HEK293 (cell line): ENCODE data around the gene KCTD17.

Experiments
- CTCF ChIA-PET: fragments of 350-600 bp; formaldehyde crosslinking; extraction: SDS; loops from one replicate; lab custom pipeline; 2021; ENCODE audit warnings: antibody characterized with exemption; lab: Yijun Ruan, JAX
- POLR2A ChIA-PET: fragments of 300-600 bp; formaldehyde crosslinking; extraction: SDS; loops from one replicate; lab custom pipeline; 2020; ENCODE audit warnings: antibody characterized with exemption, inconsistent platforms; lab: Yijun Ruan, JAX
- H3K27ac ChIP-seq: fragments of 200-500 bp; sonication (Bioruptor generic); 2 replicates; pipeline ENCODE4 v1.5.1; 2014; ENCODE audit warnings: low read depth, low read length, control low read depth, inconsistent platforms; ENCODE audit errors: extremely low read depth
- H3K36me3 ChIP-seq, 2 experiments: fragments of 200-500 bp in 1 of 2; sonication (Bioruptor generic) in 1 of 2; 1 replicate in 1 of 2; 2 replicates in 1 of 2; pipeline ENCODE4 v1.5.1; 2014 to 2017; ENCODE audit warnings: inconsistent platforms in 2 of 2, low read length in 2 of 2; ENCODE audit not compliant: control insufficient read depth in 2 of 2, insufficient read depth in 1 of 2
- H3K4me1 ChIP-seq: fragments of 200-500 bp; sonication (Bioruptor generic); 2 replicates; pipeline ENCODE4 v1.5.1; 2014; ENCODE audit warnings: mild to moderate bottlenecking, low read length, inconsistent platforms; ENCODE audit not compliant: control insufficient read depth, insufficient read depth
- H3K4me3 ChIP-seq: 2 replicates; pipeline ENCODE4 v1.5.1; 2011; ENCODE audit warnings: low read depth, mild to moderate bottlenecking, control low read depth, low read length, moderate library complexity
- H3K9me3 ChIP-seq: fragments of 200-500 bp; sonication (Bioruptor generic); 2 replicates; pipeline ENCODE4 v1.5.1; 2014; ENCODE audit warnings: low read depth, low read length, inconsistent platforms; ENCODE audit not compliant: control insufficient read depth, insufficient read depth
- SCRT1 ChIP-seq: fragments of 450-650 bp; formaldehyde crosslinking; IDR thresholded peaks from 2 replicates; pipeline ENCODE4 v1.5.1; 2016; ENCODE audit warnings: missing biosample characterization, missing genetic modification characterization, borderline replicate concordance
- SP3 ChIP-seq: fragments of 450-650 bp; formaldehyde crosslinking; IDR thresholded peaks from 2 replicates; pipeline ENCODE4 v1.5.1; 2016; ENCODE audit warnings: missing biosample characterization, missing genetic modification characterization
- WT1 ChIP-seq: fragments of 450-650 bp; formaldehyde crosslinking; IDR thresholded peaks from 2 replicates; pipeline ENCODE4 v1.5.1; 2016; ENCODE audit warnings: missing biosample characterization, missing genetic modification characterization
- ZFHX2 ChIP-seq: fragments of 450-650 bp; formaldehyde crosslinking; conservative IDR thresholded peaks from 2 replicates; pipeline ENCODE4 v1.5.1; 2016; ENCODE audit warnings: missing biosample characterization, missing genetic modification characterization
- ZNF10 ChIP-seq: fragments of 450-650 bp; formaldehyde crosslinking; IDR thresholded peaks from 2 replicates; pipeline ENCODE4 v1.5.1; 2017; ENCODE audit warnings: missing biosample characterization, missing genetic modification characterization
- ZNF112 ChIP-seq: fragments of 450-650 bp; formaldehyde crosslinking; IDR thresholded peaks from 2 replicates; pipeline ENCODE4 v1.5.0; 2017; ENCODE audit warnings: missing biosample characterization, missing genetic modification characterization
- ZNF184 ChIP-seq: fragments of 450-650 bp; IDR thresholded peaks from 2 replicates; pipeline ENCODE4 v1.5.1; 2018; ENCODE audit warnings: missing biosample characterization, mild to moderate bottlenecking, missing genetic modification characterization
- ZNF37A ChIP-seq: fragments of 450-650 bp; IDR thresholded peaks from 2 replicates; pipeline ENCODE4 v1.5.1; 2018; ENCODE audit warnings: missing biosample characterization, missing genetic modification characterization
- ZNF394 ChIP-seq: fragments of 450-650 bp; formaldehyde crosslinking; IDR thresholded peaks from 2 replicates; pipeline ENCODE4 v1.5.1; 2016; ENCODE audit warnings: missing biosample characterization, missing genetic modification characterization, mild to moderate bottlenecking, moderate library complexity, borderline replicate concordance
- ZNF398 ChIP-seq: fragments of 450-650 bp; formaldehyde crosslinking; IDR thresholded peaks from 2 replicates; pipeline ENCODE4 v1.5.1; 2017; ENCODE audit warnings: missing biosample characterization, missing genetic modification characterization
- ZNF48 ChIP-seq: fragments of 450-650 bp; formaldehyde crosslinking; IDR thresholded peaks from 2 replicates; pipeline ENCODE4 v1.5.1; 2016; ENCODE audit warnings: missing biosample characterization, missing genetic modification characterization
- ZNF514 ChIP-seq: fragments of 450-650 bp; formaldehyde crosslinking; IDR thresholded peaks from 2 replicates; pipeline ENCODE4 v1.5.1; 2016; ENCODE audit warnings: missing biosample characterization, missing genetic modification characterization
- ZNF529 ChIP-seq: fragments of 450-650 bp; formaldehyde crosslinking; IDR thresholded peaks from 2 replicates; pipeline ENCODE4 v1.5.1; 2017; ENCODE audit warnings: missing genetic modification characterization, missing biosample characterization; ENCODE audit not compliant: insufficient replicate concordance
- ZNF610 ChIP-seq: fragments of 450-650 bp; formaldehyde crosslinking; IDR thresholded peaks from 2 replicates; pipeline ENCODE4 v1.5.1; 2016; ENCODE audit warnings: missing biosample characterization, missing genetic modification characterization, borderline replicate concordance
- ZNF624 ChIP-seq: fragments of 450-650 bp; formaldehyde crosslinking; IDR thresholded peaks from 2 replicates; pipeline ENCODE4 v1.5.1; 2017; ENCODE audit warnings: missing biosample characterization, missing genetic modification characterization
- ZNF658 ChIP-seq: fragments of 450-650 bp; formaldehyde crosslinking; IDR thresholded peaks from 2 replicates; pipeline ENCODE4; 2016; ENCODE audit warnings: missing biosample characterization, missing genetic modification characterization
- ZNF76 ChIP-seq: fragments of 450-650 bp; formaldehyde crosslinking; IDR thresholded peaks from 2 replicates; pipeline ENCODE4; 2016; ENCODE audit warnings: low read depth, missing biosample characterization, missing genetic modification characterization, borderline replicate concordance
- TF ChIP-seq, protein P1 (sequence below): IDR thresholded peaks from 2 replicates; pipeline ENCODE4 v1.6.1; 2011; ENCODE audit warnings: mild to moderate bottlenecking, low read depth, low read length, borderline replicate concordance
- TF ChIP-seq, protein P2 (sequence below): fragments of 450-650 bp; formaldehyde crosslinking; IDR thresholded peaks from 2 replicates; pipeline ENCODE4 v1.5.1; 2017; ENCODE audit warnings: missing biosample characterization, missing genetic modification characterization
- TF ChIP-seq, protein P3 (sequence below): fragments of 450-650 bp; formaldehyde crosslinking; IDR thresholded peaks from 2 replicates; pipeline ENCODE4 v1.5.1; 2016; ENCODE audit warnings: missing biosample characterization, missing genetic modification characterization
- TF ChIP-seq, protein P4 (sequence below): fragments of 450-650 bp; formaldehyde crosslinking; IDR thresholded peaks from 2 replicates; pipeline ENCODE4 v1.5.1; 2016; ENCODE audit warnings: missing biosample characterization, missing genetic modification characterization

The KCTD17 gene

DNA sequence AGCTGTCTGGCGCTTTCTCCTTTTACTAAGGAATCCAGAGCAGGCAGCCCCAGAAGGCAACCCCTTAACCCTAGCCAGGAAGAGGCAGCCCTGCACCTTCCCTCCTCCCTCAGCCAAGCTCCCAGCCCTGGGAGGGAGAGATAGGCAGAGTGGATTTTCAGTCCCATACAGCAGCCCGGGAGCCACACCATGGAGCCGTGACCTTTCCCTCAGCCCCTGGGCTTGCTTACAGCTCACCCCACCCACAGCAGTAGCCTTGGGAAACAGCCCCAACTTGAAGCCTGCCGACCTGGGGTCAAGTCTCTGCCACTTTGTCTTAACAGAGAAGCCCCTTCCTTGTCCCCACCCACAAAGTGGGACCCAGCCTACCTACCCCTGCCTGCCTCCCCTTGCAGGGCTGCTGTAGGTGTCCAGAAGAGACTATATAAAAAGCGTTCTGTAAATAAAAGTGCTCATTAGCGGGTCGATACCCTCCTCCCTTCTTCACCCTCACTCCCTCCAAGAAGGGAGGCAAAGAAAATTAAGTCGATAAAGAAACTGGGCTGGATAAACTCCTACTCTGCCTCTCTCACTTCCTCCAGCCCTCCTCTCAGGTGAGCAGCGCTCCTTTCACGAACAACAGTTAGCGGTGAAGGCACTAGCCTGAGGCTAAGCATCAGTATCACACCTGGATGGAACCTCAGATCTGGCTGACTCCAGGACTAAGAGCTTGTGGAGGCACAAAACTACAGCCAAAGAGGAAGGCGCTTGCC, 36.5 kb upstream of the KCTD17 start (continued):
- TF ChIP-seq ZNF398 (tag by site-specific recombination), result no peak

DNA sequence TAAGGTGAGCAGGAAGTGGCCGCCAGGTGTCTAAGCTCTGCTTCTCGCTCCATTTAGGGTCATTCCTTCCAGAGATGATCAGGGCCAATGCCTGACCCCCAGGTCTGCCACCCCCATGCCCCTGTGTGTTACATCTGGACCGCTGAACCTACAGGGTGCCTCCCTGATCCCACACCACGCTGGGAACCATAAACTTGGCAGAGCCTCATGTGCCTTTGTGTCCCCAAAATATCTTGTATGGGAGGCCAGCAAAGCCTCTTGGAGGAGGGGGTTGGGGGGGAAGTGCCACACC, 36.0 kb upstream of the KCTD17 start:
- TF ChIP-seq ZNF112 (no peak), ZNF514 (tag by site-specific recombination) (no peak), ZNF184 (tag by site-specific recombination) (no peak), ZNF658 (no peak), ZNF48 (tag by site-specific recombination) (no peak), ZNF529 (tag by site-specific recombination) (no peak), SP3 (no peak), ZNF37A (no peak), ZNF76 (tag by site-specific recombination) (no peak), ZNF10 (no peak), ZNF394 (no peak), SCRT1 (no peak), WT1 (tag by site-specific recombination) (no peak), ZFHX2 (tag by site-specific recombination) (no peak), ZNF624 (tag by site-specific recombination) (no peak), ZNF610 (tag by site-specific recombination) (no peak)
- TF ChIP-seq, protein P1, sequence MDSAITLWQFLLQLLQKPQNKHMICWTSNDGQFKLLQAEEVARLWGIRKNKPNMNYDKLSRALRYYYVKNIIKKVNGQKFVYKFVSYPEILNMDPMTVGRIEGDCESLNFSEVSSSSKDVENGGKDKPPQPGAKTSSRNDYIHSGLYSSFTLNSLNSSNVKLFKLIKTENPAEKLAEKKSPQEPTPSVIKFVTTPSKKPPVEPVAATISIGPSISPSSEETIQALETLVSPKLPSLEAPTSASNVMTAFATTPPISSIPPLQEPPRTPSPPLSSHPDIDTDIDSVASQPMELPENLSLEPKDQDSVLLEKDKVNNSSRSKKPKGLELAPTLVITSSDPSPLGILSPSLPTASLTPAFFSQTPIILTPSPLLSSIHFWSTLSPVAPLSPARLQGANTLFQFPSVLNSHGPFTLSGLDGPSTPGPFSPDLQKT, result no peak
- TF ChIP-seq, protein P2, sequence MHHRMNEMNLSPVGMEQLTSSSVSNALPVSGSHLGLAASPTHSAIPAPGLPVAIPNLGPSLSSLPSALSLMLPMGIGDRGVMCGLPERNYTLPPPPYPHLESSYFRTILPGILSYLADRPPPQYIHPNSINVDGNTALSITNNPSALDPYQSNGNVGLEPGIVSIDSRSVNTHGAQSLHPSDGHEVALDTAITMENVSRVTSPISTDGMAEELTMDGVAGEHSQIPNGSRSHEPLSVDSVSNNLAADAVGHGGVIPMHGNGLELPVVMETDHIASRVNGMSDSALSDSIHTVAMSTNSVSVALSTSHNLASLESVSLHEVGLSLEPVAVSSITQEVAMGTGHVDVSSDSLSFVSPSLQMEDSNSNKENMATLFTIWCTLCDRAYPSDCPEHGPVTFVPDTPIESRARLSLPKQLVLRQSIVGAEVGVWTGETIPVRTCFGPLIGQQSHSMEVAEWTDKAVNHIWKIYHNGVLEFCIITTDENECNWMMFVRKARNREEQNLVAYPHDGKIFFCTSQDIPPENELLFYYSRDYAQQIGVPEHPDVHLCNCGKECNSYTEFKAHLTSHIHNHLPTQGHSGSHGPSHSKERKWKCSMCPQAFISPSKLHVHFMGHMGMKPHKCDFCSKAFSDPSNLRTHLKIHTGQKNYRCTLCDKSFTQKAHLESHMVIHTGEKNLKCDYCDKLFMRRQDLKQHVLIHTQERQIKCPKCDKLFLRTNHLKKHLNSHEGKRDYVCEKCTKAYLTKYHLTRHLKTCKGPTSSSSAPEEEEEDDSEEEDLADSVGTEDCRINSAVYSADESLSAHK (tag by site-specific recombination), result no peak
- TF ChIP-seq, protein P3, sequence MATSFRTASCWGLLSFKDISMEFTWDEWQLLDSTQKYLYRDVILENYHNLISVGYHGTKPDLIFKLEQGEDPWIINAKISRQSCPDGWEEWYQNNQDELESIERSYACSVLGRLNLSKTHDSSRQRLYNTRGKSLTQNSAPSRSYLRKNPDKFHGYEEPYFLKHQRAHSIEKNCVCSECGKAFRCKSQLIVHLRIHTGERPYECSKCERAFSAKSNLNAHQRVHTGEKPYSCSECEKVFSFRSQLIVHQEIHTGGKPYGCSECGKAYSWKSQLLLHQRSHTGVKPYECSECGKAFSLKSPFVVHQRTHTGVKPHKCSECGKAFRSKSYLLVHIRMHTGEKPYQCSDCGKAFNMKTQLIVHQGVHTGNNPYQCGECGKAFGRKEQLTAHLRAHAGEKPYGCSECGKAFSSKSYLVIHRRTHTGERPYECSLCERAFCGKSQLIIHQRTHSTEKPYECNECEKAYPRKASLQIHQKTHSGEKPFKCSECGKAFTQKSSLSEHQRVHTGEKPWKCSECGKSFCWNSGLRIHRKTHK, result no peak
- TF ChIP-seq, protein P4, sequence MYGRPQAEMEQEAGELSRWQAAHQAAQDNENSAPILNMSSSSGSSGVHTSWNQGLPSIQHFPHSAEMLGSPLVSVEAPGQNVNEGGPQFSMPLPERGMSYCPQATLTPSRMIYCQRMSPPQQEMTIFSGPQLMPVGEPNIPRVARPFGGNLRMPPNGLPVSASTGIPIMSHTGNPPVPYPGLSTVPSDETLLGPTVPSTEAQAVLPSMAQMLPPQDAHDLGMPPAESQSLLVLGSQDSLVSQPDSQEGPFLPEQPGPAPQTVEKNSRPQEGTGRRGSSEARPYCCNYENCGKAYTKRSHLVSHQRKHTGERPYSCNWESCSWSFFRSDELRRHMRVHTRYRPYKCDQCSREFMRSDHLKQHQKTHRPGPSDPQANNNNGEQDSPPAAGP (tag by site-specific recombination), result no peak
- CTCF ChIA-PET, result interaction anchor here (1.2 kb wide), 1 partner anchor 159 kb away, joined by 5 read pairs; no protein-coding TSS in a partner anchor
- H3K4me3 ChIP-seq, result no peak overlapping the region
- no peaks in the 10 kb centered on the region for H3K9me3 ChIP-seq
- H3K36me3 ChIP-seq, result peaks cover 0 to 22% of the 10 kb centered on the region in 2 experiments; a peak in 1 of 3 replicates
- no peaks in the 10 kb centered on the region for H3K4me1 ChIP-seq
- no peak overlapping the region for H3K27ac ChIP-seq
- POLR2A ChIA-PET, result interaction anchor here (0.6 to 2.1 kb wide), 4 partner anchors 17 to 273 kb away, joined by 3 to 6 read pairs (median 4); partner anchors contain the start of gene IFT27
